SU-DHL-6 (cell line): ENCODE results near the gene CDC42BPA.

Experiments used
- H2AFZ ChIP-seq: fragments of 200-600 bp; sonication (generic); 2 replicates; pipeline ENCODE4 v1.6.1; 2014; ENCODE audit warnings: low read depth, mild to moderate bottlenecking, moderate library complexity, mixed read lengths, antibody characterized with exemption, low read length; ENCODE audit not compliant: severe bottlenecking
- H3F3A ChIP-seq: fragments of 200-600 bp; shearing (Covaris generic); 2 replicates; pipeline ENCODE4 v1.6.0; 2016; ENCODE audit warnings: antibody characterized with exemption, mild to moderate bottlenecking; ENCODE audit not compliant: insufficient read depth
- H3K27ac ChIP-seq: fragments of 200-600 bp; sonication (generic); 2 replicates; pipeline ENCODE4 v1.5.1; 2016; ENCODE audit warnings: low read depth, mild to moderate bottlenecking, low read length, moderate library complexity, mixed read lengths
- H3K27me3 ChIP-seq: fragments of 200-600 bp; sonication (generic), shearing (Covaris generic); 2 replicates; pipeline ENCODE4 v1.6.0; 2014; ENCODE audit warnings: mild to moderate bottlenecking, low read length
- H3K36me3 ChIP-seq: fragments of 200-600 bp; sonication (generic); 2 replicates; pipeline ENCODE4 v1.6.1; 2014; ENCODE audit warnings: mild to moderate bottlenecking, low read length, mixed read lengths
- H3K4me2 ChIP-seq: fragments of 300-600, 200-600 bp; shearing (Covaris generic), sonication (generic); 2 replicates; pipeline ENCODE4 v1.6.0; 2014; ENCODE audit warnings: low read length, low read depth, mild to moderate bottlenecking; ENCODE audit not compliant: poor library complexity, severe bottlenecking
- H3K4me3 ChIP-seq: fragments of 200-600 bp; sonication (generic); 2 replicates; pipeline ENCODE4 v1.5.1; 2014; ENCODE audit warnings: antibody characterized with exemption, low read length, mild to moderate bottlenecking, mixed read lengths; ENCODE audit not compliant: insufficient read depth, poor library complexity, severe bottlenecking
- H3K79me2 ChIP-seq: fragments of 200-600 bp; sonication (generic); 2 replicates; pipeline ENCODE4 v1.6.1; 2014; ENCODE audit warnings: mild to moderate bottlenecking, low read length, moderate library complexity; ENCODE audit not compliant: insufficient read depth
- H3K9ac ChIP-seq: fragments of 200-600 bp; sonication (generic); 2 replicates; pipeline ENCODE4 v1.7.0; 2014; ENCODE audit warnings: mild to moderate bottlenecking, low read length
- H3K9me2 ChIP-seq: fragments of 200-600 bp; sonication (generic); replicated peaks from 2 replicates; pipeline ENCODE4 v1.6.1; 2014; ENCODE audit warnings: low read length; ENCODE audit not compliant: insufficient read depth
- H3K9me3 ChIP-seq: fragments of 200-600 bp; sonication (generic); 2 replicates; pipeline ENCODE4 v1.6.1; 2014; ENCODE audit warnings: low read length, mixed read lengths; ENCODE audit not compliant: insufficient read depth
- H4K20me1 ChIP-seq: fragments of 200-600 bp; sonication (generic); 2 replicates; pipeline ENCODE4 v1.6.1; 2014; ENCODE audit warnings: low read depth, mild to moderate bottlenecking, antibody characterized with exemption, low read length, moderate library complexity, mixed read lengths
- CTCF ChIP-seq: fragments of 200-600 bp; sonication (generic); IDR thresholded peaks from one replicate; pipeline ENCODE4 v1.5.1; 2017; ENCODE audit warnings: antibody characterized with exemption, mild to moderate bottlenecking, low read length, moderate library complexity; ENCODE audit not compliant: insufficient read depth, poor library complexity, severe bottlenecking
- EZH2phosphoT487 ChIP-seq: fragments of 200-600 bp; sonication (generic), shearing (Covaris generic); conservative IDR thresholded peaks from 2 replicates; pipeline ENCODE4 v1.6.1; 2018; ENCODE audit warnings: mild to moderate bottlenecking, antibody characterized with exemption, low read length, moderate library complexity, mixed read lengths

CDC42BPA gene

GRCh38 chr1:226986496-226987178 lies 331.7 kb downstream of the CDC42BPA start:
- no peaks in the 10 kb centered on the region for H3K9me3 ChIP-seq
- no peaks in the 10 kb centered on the region for H3K9me2 ChIP-seq
- no peaks in the 10 kb centered on the region for H3F3A ChIP-seq
- no peak overlapping the region for H2AFZ ChIP-seq
- no peaks in the 10 kb centered on the region for H3K36me3 ChIP-seq
- H3K4me2 ChIP-seq: no peak overlapping the region
- no peaks in the 10 kb centered on the region for H4K20me1 ChIP-seq
- H3K27me3 ChIP-seq: no peaks in the 10 kb centered on the region
- H3K79me2 ChIP-seq: no peaks in the 10 kb centered on the region
- TF ChIP-seq CTCF (no peak), EZH2phosphoT487 (no peak)
- H3K9ac ChIP-seq: no peak overlapping the region
- no peak overlapping the region for H3K27ac ChIP-seq
- H3K4me3 ChIP-seq: no peak overlapping the region

- H3K79me2 ChIP-seq: no peaks in the 10 kb centered on the region
- no peak overlapping the region for H3K9ac ChIP-seq
- H3K27ac ChIP-seq: no peak overlapping the region
- no peak overlapping the region for H3K4me3 ChIP-seq
- no peaks in the 10 kb centered on the region for H4K20me1 ChIP-seq
- H2AFZ ChIP-seq: no peak overlapping the region
- H3K9me3 ChIP-seq: no peaks in the 10 kb centered on the region
- H3K27me3 ChIP-seq: no peaks in the 10 kb centered on the region
- no peaks in the 10 kb centered on the region for H3F3A ChIP-seq
- no peaks in the 10 kb centered on the region for H3K36me3 ChIP-seq
- no peak overlapping the region for H3K4me2 ChIP-seq
- no peaks in the 10 kb centered on the region for H3K9me2 ChIP-seq
- no peak for TF ChIP-seq EZH2phosphoT487
- TF ChIP-seq CTCF: no peak
Observed at GRCh38 chr1:226985839-226986463, 332.3 kb downstream of the CDC42BPA start.

GRCh38 chr1:226985239-226985838 lies 333.0 kb downstream of the CDC42BPA start:
- H3K27ac ChIP-seq: no peak overlapping the region
- no peaks in the 10 kb centered on the region for H3K27me3 ChIP-seq
- H3K36me3 ChIP-seq: no peaks in the 10 kb centered on the region
- TF ChIP-seq CTCF (no peak), EZH2phosphoT487 (no peak)
- no peak overlapping the region for H3K4me2 ChIP-seq
- H3F3A ChIP-seq: no peaks in the 10 kb centered on the region
- no peaks in the 10 kb centered on the region for H4K20me1 ChIP-seq
- H3K79me2 ChIP-seq: no peaks in the 10 kb centered on the region
- no peaks in the 10 kb centered on the region for H3K9me3 ChIP-seq
- H3K4me3 ChIP-seq: no peak overlapping the region
- H3K9me2 ChIP-seq: no peaks in the 10 kb centered on the region
- no peak overlapping the region for H3K9ac ChIP-seq
- H2AFZ ChIP-seq: no peak overlapping the region
